K562 (cell line): Measurements from ENCODE around the gene MYCBPAP. TPM values are rescaled to one million over a fixed set of nuclear protein-coding genes. Genes with fewer than 3 reads are reported as not detected.

Experiments
- BCL6 ChIP-seq: fragments of 250-450 bp; sonication (Bioruptor Pico); IDR thresholded peaks from 2 replicates; pipeline ENCODE4 v1.4.0; 2020
- BRD4 ChIP-seq: fragments of 200-600 bp; sonication (generic); IDR thresholded peaks from 2 replicates; pipeline ENCODE4 v1.6.1; 2017; ENCODE audit warnings: inconsistent platforms
- C11orf30 ChIP-seq: fragments of 450-650 bp; IDR thresholded peaks from 2 replicates; pipeline ENCODE4 v1.6.1; 2016; ENCODE audit warnings: low read depth, mild to moderate bottlenecking
- CREBBP ChIP-seq: IDR thresholded peaks from one replicate; pipeline ENCODE4 v1.6.1; 2012; ENCODE audit warnings: low read depth, mild to moderate bottlenecking, control low read depth, inconsistent platforms, low read length
- DMBX1 ChIP-seq: fragments of 250-450 bp; sonication (Bioruptor Pico); IDR thresholded peaks from 2 replicates; pipeline ENCODE4 v1.8.0; 2022; ENCODE audit warnings: inconsistent platforms, mild to moderate bottlenecking, moderate library complexity, borderline replicate concordance
- EGR1 ChIP-seq: fragments of 450-650 bp; conservative IDR thresholded peaks from 2 replicates; pipeline ENCODE4 v1.6.1; 2017; ENCODE audit warnings: mild to moderate bottlenecking
- GTF2A2 ChIP-seq: IDR thresholded peaks from 2 replicates; pipeline ENCODE4 v1.6.1; 2016; ENCODE audit warnings: mild to moderate bottlenecking, missing genetic modification characterization, missing compliant biosample characterization
- GTF2E2 ChIP-seq: fragments of 200-800 bp; sonication (Bioruptor generic); IDR thresholded peaks from 2 replicates; pipeline ENCODE4 v1.6.1; 2016; ENCODE audit warnings: missing genetic modification characterization, missing compliant biosample characterization
- HDAC8 ChIP-seq: fragments of 450-650 bp; IDR thresholded peaks from 2 replicates; pipeline ENCODE4 v1.6.1; 2016; ENCODE audit warnings: mild to moderate bottlenecking, missing genetic modification characterization, moderate library complexity, missing compliant biosample characterization
- JUN ChIP-seq, 2 experiments: sonication (generic) in 1 of 2; formaldehyde crosslinking in 1 of 2; IDR thresholded peaks; 2 replicates each; pipeline versions ENCODE4 v1.6.1 to v1.8.0; 2012 to 2022; ENCODE audit warnings: borderline replicate concordance in 2 of 2, mild to moderate bottlenecking in 2 of 2, improper control_type of control experiment in 1 of 2, low read depth in 1 of 2, low read length in 1 of 2, missing genetic modification reagents in 1 of 2
- MTA2 ChIP-seq: fragments of 450-650 bp; IDR thresholded peaks from 2 replicates; pipeline ENCODE4 v1.6.1; 2016; ENCODE audit warnings: low read depth
- NCOA6 ChIP-seq: fragments of 450-650 bp; IDR thresholded peaks from 2 replicates; pipeline ENCODE4 v1.6.1; 2017; ENCODE audit warnings: mild to moderate bottlenecking
- NFIC ChIP-seq: fragments of 450-650 bp; IDR thresholded peaks from 2 replicates; pipeline ENCODE4 v1.6.1; 2017; ENCODE audit warnings: mild to moderate bottlenecking, inconsistent platforms
- POLR2AphosphoS5 ChIP-seq: IDR thresholded peaks from 2 replicates; pipeline ENCODE4 v1.6.1; 2011; ENCODE audit warnings: mild to moderate bottlenecking, low read depth, low read length, moderate library complexity; ENCODE audit not compliant: control insufficient read depth, insufficient read depth
- PRPF4 ChIP-seq: fragments of 200-400 bp; formaldehyde crosslinking; IDR thresholded peaks from one replicate; pipeline ENCODE4 v1.6.1; 2017; ENCODE audit warnings: low read length, low read depth, mild to moderate bottlenecking; ENCODE audit not compliant: insufficient read depth, poor library complexity, severe bottlenecking
- SMAD3 ChIP-seq: fragments of 450-650 bp; formaldehyde crosslinking; conservative IDR thresholded peaks from 2 replicates; pipeline ENCODE4 v1.4.0; 2020; ENCODE audit warnings: mild to moderate bottlenecking
- TCF7 ChIP-seq: sonication (generic); IDR thresholded peaks from 2 replicates; pipeline ENCODE4 v1.6.1; 2016; ENCODE audit warnings: antibody characterized with exemption, borderline replicate concordance
- TRIM28 ChIP-seq: fragments of 450-650 bp; IDR thresholded peaks from 2 replicates; pipeline ENCODE4 v1.6.1; 2017
- ZNF589 ChIP-seq: fragments of 200-800 bp; sonication (Bioruptor generic); IDR thresholded peaks from 2 replicates; pipeline ENCODE4 v1.6.1; 2016; ENCODE audit warnings: low read depth, missing genetic modification characterization, missing compliant biosample characterization
- ZSCAN29 ChIP-seq: fragments of 450-650 bp; IDR thresholded peaks from 2 replicates; pipeline ENCODE4 v1.6.1; 2017
- polyA plus RNA-seq, 8 experiments: library from polyadenylated mRNA; depleted of rRNA in 4 of 8; stranded (reverse) in 5 of 8; unstranded in 3 of 8; fragments of >200 nt; fragmentation: Nextera tagmentation in 2 of 8; fragmentation: Illumina TruSeq in 1 of 8; extraction: Ambion mirVana in 2 of 8; extraction: Trizol in 1 of 8; gene quantifications; 2 replicates each; pipeline versions ENCODE4 v1.2.1 to v1.2.3, GENCODE V29; 2011 to 2014; ENCODE audit warnings: inconsistent platforms in 1 of 8, missing spikeins in 1 of 8
- total RNA-seq, 7 experiments: library from RNA; depleted of rRNA in 6 of 7; stranded (reverse); fragments of >200 nt in 6 of 7; fragmentation: Illumina TruSeq in 2 of 7; extraction: Trizol in 2 of 7; gene quantifications; 2 replicates each; pipeline versions ENCODE4 v1.2.1 to v1.2.3, GENCODE V29; 2011 to 2021; ENCODE audit warnings: low replicate concordance in 1 of 7
- TF ChIP-seq, protein P1 (sequence below): sonication (generic); formaldehyde crosslinking; IDR thresholded peaks from 2 replicates; pipeline ENCODE4 v1.8.1; 2022; ENCODE audit warnings: missing genetic modification reagents
- TF ChIP-seq, protein P2 (sequence below): fragments of 450-650 bp; formaldehyde crosslinking; IDR thresholded peaks from 2 replicates; pipeline ENCODE4 v1.4.0; 2022; ENCODE audit warnings: missing genetic modification characterization
- TF ChIP-seq, protein P3 (sequence below): conservative IDR thresholded peaks from 2 replicates; pipeline ENCODE4 v1.6.1; 2011; ENCODE audit warnings: low read depth, mild to moderate bottlenecking, low read length; ENCODE audit not compliant: control insufficient read depth
- TF ChIP-seq, protein P4 (sequence below): sonication (generic); formaldehyde crosslinking; IDR thresholded peaks from 2 replicates; pipeline ENCODE4 v1.8.0; 2023; ENCODE audit warnings: mild to moderate bottlenecking, missing genetic modification reagents

Gene MYCBPAP
- total and polyA plus RNA-seq, 9 of the 15 experiments (the other 6 are each of a cell fraction or from before 2014, with no cell fraction given), result not detected

DNA sequence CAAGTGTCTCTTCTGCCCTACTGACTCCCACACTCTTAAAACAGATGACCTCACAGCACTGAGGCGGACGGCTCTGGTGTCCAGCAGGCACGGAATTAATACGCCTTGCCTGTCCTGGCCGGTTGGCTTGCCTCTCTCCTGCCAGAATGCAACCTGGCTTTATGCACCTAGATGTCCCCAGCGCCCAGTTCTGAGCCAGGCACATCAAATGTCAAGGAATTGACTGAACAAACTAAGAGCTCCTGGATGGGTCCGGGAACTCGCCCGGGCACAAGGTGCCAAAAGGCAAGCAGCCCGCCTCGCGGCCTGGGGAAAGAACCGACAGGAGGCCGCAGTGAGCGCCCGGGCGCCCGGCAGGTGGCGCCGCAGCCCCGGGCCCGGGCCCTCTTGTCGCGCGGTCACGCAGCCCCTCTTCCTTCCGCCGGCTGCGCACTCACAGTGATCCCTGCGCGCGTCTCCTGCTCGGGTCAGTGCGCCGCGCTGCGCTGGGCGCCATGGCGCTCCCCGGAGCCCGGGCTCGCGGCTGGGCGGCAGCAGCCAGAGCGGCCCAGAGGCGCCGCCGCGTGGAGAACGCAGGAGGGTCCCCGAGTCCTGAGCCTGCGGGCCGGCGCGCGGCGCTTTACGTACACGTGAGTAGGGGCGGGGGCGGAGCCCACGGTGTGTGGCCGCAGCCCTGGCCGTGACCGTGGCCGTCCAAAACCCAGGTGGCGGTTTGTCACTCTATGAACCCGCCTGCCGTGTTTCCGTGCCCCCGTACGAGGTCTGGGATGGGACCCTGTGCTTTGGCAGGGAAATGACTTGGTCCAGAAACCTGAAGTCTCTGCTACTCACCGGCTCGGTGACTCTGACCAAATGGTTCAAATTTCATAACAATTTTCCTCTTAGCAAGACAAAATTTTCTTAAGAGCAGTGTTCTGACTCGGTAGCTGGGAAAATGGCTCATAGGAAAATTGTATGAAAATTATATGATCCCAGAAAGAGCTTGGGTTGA, 29.6 kb upstream of the MYCBPAP start, which contains the start of gene RSAD1 (continued):
- TF ChIP-seq ZNF589 (CRISPR knock-in tag) (peak; percentile 79), ZSCAN29 (no peak), MTA2 (no peak), BRD4 (no peak), HDAC8 (tag) (peak; percentile 31; the same call in 1 of the 2 replicates), GTF2E2 (tag) (peak; percentile 73; the same call in 1 of the 2 replicates), SMAD3 (CRISPR knock-in tag) (no peak), POLR2AphosphoS5 (peak; percentile 72), TRIM28 (no peak), BCL6 (CRISPR knock-in tag) (no peak), JUN (IDR thresholded peaks at IDR 0.05; ENCODE audit: borderline replicate concordance, low read depth, low read length) (0 out of 2 replicates have a peak, but pooled peaks have one; percentile 32), JUN (CRISPR knock-in tag; IDR thresholded peaks at IDR 0.05; ENCODE audit: borderline replicate concordance) (no peak), GTF2A2 (tag) (no peak), DMBX1 (CRISPR knock-in tag) (peak; percentile 64; the same call in 1 of the 2 replicates), TCF7 (no peak), NFIC (no peak; the same call in none of the 2 replicates), CREBBP (no peak), NCOA6 (peak; percentile 41; the same call in 1 of the 2 replicates), PRPF4 (peak; percentile 91), EGR1 (peak; percentile 85), C11orf30 (no peak; the same call in 1 of the 2 replicates)
- TF ChIP-seq, protein P1, sequence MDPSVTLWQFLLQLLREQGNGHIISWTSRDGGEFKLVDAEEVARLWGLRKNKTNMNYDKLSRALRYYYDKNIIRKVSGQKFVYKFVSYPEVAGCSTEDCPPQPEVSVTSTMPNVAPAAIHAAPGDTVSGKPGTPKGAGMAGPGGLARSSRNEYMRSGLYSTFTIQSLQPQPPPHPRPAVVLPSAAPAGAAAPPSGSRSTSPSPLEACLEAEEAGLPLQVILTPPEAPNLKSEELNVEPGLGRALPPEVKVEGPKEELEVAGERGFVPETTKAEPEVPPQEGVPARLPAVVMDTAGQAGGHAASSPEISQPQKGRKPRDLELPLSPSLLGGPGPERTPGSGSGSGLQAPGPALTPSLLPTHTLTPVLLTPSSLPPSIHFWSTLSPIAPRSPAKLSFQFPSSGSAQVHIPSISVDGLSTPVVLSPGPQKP (CRISPR knock-in tag), result no peak
- TF ChIP-seq, protein P2, sequence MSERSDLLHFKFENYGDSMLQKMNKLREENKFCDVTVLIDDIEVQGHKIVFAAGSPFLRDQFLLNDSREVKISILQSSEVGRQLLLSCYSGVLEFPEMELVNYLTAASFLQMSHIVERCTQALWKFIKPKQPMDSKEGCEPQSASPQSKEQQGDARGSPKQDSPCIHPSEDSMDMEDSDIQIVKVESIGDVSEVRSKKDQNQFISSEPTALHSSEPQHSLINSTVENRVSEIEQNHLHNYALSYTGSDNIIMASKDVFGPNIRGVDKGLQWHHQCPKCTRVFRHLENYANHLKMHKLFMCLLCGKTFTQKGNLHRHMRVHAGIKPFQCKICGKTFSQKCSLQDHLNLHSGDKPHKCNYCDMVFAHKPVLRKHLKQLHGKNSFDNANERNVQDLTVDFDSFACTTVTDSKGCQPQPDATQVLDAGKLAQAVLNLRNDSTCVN (CRISPR knock-in tag), result no peak
- TF ChIP-seq, protein P3, sequence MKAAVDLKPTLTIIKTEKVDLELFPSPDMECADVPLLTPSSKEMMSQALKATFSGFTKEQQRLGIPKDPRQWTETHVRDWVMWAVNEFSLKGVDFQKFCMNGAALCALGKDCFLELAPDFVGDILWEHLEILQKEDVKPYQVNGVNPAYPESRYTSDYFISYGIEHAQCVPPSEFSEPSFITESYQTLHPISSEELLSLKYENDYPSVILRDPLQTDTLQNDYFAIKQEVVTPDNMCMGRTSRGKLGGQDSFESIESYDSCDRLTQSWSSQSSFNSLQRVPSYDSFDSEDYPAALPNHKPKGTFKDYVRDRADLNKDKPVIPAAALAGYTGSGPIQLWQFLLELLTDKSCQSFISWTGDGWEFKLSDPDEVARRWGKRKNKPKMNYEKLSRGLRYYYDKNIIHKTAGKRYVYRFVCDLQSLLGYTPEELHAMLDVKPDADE, result peak; percentile 88
- TF ChIP-seq, protein P4, sequence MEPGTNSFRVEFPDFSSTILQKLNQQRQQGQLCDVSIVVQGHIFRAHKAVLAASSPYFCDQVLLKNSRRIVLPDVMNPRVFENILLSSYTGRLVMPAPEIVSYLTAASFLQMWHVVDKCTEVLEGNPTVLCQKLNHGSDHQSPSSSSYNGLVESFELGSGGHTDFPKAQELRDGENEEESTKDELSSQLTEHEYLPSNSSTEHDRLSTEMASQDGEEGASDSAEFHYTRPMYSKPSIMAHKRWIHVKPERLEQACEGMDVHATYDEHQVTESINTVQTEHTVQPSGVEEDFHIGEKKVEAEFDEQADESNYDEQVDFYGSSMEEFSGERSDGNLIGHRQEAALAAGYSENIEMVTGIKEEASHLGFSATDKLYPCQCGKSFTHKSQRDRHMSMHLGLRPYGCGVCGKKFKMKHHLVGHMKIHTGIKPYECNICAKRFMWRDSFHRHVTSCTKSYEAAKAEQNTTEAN (CRISPR knock-in tag), result no peak
